Right ventricle myocardium inferior (tissue), 1 donor: ENCODE measurements around the gene ZMYM2. TPM values are rescaled to one million over a fixed set of nuclear protein-coding genes. Genes with fewer than 3 reads are reported as not detected.
A peak's percentile ranks its signal among the peaks of the same experiment; 100 is the strongest.
"Not testable (repeated sequence)": the region's sequence is repeated elsewhere in the genome, so short reads cannot be mapped to it uniquely, and the experiment has no call there.

Experiments
- ATAC-seq: fragments of 200-7000 bp; cut with Tn5 transposase; one replicate; pipeline ENCODE4 v1.9.1; 2020; ENCODE audit warnings: mild to moderate bottlenecking, moderate library complexity
- DNase-seq: peaks from one replicate; pipeline ENCODE4 v3.0.0; 2021; ENCODE audit errors: missing footprints
- intact Hi-C: fragments of 100-400 bp; cut with DNase I; formaldehyde crosslinking; loops from one replicate; pipeline ENCODE4 v1.11.0; 2022
- long read RNA-seq: library from polyadenylated mRNA; unstranded; transcript quantifications from one replicate; pipeline ENCODE4 v2.0.0, GENCODE V29; 2021
- total RNA-seq: library from RNA; stranded (reverse); fragmentation: NEBNext Ultra II Directional; extraction: Animal tissue kit (Norgen Biotek cat#: 25700); gene quantifications from one replicate; pipeline ENCODE4 v1.2.1, GENCODE V29; 2021
- donor health status: DM: no; HTN: yes; CAD: no; lungs with severe emphysema.

ZMYM2 gene
- total RNA-seq, result 50.3 TPM
- long read RNA-seq, full-length matches to known transcripts, result 2 of 9 reads
- long read RNA-seq, partial matches to known transcripts, result 2 of 9 reads
- long read RNA-seq, other reads (novel, unspliced or antisense), result 5 of 9 reads

GRCh38 chr13:19958155-19959111 lies at the start of gene ZMYM2:
Gene ZMYM2 (plus strand): TSS chr13:19958727. CDS start chr13:19993073, 34,346 bp downstream.
- intact Hi-C loops, result loop anchor here (1.0 to 5.0 kb wide), 3 partner anchors 95 to 326 kb away; partner anchors contain the start of genes MPHOSPH8, PSPC1 and ZMYM5
- DNase-seq, result peak; percentile 99
- peak; percentile 97 for ATAC-seq

DNA sequence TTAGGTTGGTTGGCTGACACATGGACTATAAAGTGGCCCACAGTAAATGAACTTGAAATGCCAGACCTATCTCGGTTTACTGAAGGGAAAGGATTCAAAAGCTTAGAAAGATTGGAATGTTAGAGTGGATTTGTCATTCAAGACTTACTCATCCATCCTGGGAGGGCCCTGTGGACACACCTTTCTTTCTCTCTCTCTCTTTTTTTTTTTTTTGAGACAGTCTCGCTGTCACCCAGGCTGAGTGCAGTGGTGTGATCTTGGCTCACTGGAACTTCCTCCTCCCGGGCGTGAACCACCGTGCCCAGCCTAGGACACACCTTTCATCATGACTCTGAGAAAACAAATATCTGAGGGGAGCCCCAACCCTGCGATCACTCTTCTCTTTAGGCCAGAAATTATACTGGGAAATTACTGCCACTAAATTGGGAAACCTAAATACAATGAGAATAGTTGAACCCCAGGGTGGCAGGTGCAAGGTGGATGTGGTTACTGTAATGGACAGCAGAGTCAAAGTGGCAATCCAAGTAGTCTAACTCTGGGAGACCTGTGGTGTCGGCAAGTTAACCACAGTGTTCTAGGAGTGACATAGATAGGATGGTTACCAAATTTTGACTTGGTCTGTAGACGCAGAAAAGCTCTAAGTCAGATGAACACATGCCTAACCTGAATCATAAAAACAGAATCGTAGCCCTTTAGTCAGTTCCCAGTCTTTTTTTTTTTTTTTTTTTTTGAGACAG lies 48.0 kb upstream of the ZMYM2 start:
- DNase-seq, result no peak
- no peak for ATAC-seq
- intact Hi-C loops, result no loop called here

DNA sequence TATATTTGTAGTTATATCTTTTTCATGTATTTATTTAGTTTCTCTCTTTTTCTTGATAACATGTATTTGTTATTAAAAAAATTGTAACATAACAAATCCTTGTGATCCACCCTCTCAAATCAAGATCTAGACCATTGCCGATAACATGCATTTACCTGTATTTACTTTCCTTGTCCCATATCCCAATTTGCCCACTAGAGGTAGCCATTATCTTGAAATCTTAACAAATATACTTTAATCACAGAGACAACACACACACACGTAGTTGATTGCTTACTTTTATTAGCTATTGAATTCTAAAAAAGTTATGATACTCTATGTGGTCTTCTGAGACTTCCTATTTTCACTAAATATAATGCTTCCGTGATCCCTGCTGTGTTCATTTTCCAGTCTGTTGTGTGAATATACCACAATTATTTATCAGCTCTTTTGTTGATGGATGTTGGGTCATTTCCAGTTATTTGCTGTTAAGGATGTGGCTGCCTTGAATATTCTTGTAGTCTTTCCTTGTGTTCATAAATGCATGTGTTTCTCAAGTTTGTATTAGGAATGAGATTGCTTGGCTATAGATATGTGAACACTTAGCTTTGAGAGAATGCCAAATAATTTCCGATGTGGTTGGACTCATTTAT lies 31.3 kb upstream of the ZMYM2 start:
- no peak for DNase-seq
- intact Hi-C loops, result no loop called here
- ATAC-seq, result no peak

GRCh38 chr13:19940106-19940505 lies 18.4 kb upstream of the ZMYM2 start:
- no peak for DNase-seq
- intact Hi-C loops, result no loop called here
- ATAC-seq, result no peak

GRCh38 chr13:19950374-19950773 lies 8.2 kb upstream of the ZMYM2 start:
- intact Hi-C loops, result no loop called here
- no peak for DNase-seq

DNA sequence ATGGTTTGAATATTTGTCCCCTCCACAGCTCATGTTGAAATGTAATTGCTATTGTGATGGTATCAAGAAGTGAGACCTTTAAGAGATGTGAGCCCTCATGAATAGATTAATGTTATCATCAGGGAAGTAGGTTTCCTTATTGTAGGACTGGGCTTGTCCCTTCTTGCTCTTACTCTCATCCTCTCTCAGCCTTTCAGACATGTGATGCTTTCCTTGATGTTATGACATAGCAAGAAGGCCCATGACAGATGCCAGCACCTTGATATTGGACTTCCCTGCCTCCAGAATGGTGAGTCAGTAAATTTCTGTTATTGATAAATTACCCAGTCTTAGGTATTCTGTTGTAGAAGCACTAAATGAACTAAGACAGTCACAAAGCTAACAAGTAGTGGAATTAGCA lies 5.7 kb upstream of the ZMYM2 start:
- DNase-seq (no peak), ATAC-seq (no peak)
- intact Hi-C loops, result no loop called here

More at GRCh38 chr13:19950374-19950773, 8.2 kb upstream of the ZMYM2 start:
- ATAC-seq, result no peak

DNA sequence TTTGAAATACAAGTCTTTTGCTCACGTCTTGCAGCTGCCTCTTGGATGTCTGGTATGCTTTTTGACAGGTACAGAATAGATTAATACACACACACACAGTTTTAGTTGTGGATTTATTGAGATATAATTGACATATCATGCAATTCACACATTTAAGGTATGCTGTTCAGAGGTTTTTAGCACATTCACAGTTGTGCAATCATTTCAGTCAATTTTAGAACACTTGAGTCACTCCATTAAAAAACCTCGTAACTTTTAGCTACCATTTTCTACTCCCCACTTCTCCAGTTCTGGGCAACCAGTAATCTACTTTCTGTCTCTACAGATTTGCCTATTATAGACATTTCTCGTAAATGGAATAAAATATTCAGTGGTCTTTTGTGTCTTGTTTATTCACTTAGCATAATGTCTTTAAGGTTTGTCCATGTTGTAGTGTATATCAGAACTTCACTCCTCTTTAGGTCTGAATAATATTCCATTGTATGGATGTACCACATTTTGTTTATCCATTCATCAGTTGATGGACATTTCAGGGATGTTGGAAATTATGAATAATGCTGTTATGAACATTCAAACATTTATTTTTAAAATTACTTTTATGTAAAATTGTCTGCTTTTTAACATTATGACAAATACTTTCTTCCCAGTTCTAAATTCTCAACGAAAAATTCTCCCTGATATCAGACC lies 2.5 kb upstream of the ZMYM2 start:
- intact Hi-C loops, result loop anchor here (5.0 kb wide), 1 partner anchor 324 kb away; the partner anchor contains the start of gene MPHOSPH8
- DNase-seq (no peak), ATAC-seq (no peak)

DNA sequence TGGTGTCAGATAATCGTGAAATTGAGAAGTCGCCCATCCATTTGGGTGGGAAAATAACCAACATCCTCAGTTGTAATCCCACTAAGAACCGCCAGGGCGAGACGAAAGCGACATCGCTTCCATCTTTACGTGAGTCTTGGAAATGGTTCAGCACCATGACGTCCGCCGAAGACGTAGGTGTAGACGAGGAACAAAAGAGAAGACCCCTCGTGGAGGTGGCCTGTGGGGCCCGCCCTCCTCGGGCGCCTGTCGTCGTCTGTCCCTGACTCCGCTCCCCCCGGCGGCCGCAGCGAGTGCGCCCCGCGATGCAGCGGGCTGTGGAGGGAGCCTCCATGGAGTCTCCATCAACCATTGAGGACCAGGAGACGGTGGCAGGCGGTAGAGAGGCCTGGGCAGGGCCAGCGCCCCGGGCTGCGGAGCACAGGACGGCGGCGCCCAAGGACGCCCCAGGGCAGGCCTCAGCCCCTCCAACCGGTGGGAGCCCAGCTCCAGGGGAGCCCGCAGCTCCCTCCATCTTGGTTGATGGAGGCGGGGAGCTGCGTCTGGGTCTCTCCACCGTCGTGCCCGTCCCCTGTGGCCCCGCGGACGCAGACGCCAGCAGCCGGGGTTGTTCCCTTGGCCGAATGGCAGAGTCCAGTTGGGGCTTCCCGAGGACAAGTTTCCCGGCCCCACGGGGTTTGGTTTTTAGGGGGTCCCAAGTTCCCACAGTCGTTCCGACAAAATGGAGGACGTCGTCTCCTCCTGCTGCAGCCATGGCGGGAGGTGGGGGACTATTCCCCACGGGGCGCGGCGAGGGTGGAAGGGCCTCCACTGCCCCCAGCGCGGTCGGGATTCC lies 990 bp upstream of the ZMYM2 start:
- peak; percentile 6 for ATAC-seq
- DNase-seq, result peak; percentile 88
- intact Hi-C loops, result loop anchor here (1.0 to 5.0 kb wide), 3 partner anchors 94 to 325 kb away; partner anchors contain the start of genes MPHOSPH8, PSPC1 and ZMYM5

DNA sequence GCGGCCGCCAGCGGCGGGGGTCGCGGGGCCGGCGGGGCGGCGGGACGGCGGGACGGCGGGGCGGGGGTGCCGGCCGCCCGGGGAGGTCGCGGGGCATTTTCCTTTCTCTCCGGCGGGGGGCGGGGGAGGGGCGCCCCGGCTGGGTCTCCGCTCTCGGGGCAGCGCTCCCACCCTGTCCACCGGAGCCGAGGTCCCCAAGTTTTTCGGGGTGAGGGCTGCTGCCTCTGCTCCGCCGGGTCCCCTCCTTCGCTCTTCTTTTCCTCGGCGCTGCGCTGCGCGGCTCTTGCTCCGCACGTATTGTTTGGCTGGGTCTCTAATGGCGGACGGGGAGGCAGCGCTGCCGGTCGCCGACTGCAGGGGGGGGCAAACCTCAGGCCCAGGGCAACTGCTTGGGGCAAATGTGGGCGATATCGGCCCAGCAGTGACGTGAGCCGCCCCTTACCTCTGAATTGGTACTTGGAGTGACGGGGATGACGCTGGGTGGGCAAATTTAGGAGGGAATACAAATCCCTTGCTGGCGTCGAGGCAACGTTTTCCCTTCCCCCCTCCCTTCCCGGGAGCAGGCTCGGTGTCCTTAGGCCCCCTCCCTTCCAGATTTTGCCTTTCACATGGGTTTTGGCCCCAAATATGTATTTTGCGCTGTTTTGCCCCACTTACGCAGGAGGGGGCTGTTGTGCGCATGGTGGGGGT lies 759 bp downstream of the ZMYM2 start:
- intact Hi-C loops, result loop anchor here (5.0 kb wide), 1 partner anchor 327 kb away; the partner anchor contains the start of gene MPHOSPH8
- ATAC-seq (no peak), DNase-seq (peak; percentile 83)

DNA sequence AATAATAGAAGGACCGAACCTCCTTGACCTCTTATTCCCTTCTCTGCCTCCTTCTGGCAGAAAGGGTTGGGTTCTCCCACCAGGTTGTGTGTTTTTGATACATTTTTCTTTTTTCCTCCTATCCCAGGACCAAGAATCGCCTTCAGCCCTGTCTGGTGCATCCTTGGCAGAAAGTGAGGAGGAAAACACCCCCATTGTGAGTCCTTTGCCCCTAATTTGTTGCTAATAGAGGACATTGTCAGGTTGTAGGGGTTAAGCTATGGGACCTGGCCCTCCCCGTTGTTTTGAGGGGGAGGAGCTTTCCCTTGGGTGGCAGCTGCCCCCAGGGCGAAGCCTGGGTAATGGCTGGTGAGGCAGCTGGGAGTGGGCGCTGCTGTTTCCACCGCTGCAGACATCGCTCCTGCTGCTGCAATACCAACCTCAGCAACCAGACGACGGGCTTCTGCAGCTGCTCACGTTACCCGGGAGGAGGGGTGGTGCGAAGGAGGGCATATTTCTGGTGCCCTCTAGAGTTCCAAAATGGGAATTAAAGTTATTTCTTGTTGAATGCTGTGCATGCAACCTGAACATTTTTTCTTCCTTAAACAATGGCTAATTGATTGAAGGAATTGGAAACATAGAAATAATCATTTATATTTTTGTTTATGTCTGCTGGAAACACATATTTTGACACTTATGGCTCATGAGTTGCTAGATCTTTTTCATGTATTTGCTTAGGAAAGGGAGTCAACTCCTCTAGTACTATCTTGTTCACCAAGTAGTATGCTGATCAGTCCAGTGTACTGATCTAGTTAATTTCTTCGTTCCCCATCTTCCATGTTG lies 1.5 kb downstream of the ZMYM2 start:
- intact Hi-C loops, result loop anchor here (5.0 kb wide), 1 partner anchor 328 kb away; the partner anchor contains the start of gene MPHOSPH8
- DNase-seq (peak; percentile 92), ATAC-seq (peak; percentile 49)

DNA sequence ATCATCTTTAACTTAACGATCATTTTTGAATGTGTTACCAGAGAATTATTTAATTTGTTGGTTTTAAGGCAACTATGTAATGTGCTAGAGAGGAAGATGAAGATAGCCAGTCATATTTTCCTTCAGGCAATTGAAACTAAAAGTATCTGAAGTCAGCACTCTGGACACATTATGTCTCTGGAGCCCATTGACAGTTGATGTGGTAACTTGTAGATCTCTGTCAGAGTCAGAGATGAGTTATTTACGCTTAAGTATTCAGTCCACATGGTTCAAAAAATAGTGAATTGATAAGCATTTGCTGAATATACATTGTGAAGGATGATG lies 2.1 kb downstream of the ZMYM2 start:
- ATAC-seq (no peak), DNase-seq (no peak)
- intact Hi-C loops, result no loop called here

- intact Hi-C loops, result no loop called here
- DNase-seq (no peak), ATAC-seq (no peak)
Observed at GRCh38 chr13:19961489-19961888, 3.0 kb downstream of the ZMYM2 start.

- intact Hi-C loops, result no loop called here
Observed at GRCh38 chr13:19961924-19962323, 3.4 kb downstream of the ZMYM2 start.

GRCh38 chr13:19962894-19963293 lies 4.4 kb downstream of the ZMYM2 start:
- DNase-seq (no peak), ATAC-seq (no peak)
- intact Hi-C loops, result no loop called here

More at GRCh38 chr13:19961924-19962323, 3.4 kb downstream of the ZMYM2 start:
- DNase-seq (no peak), ATAC-seq (no peak)

- intact Hi-C loops, result no loop called here
- DNase-seq (no peak), ATAC-seq (no peak)
Observed at GRCh38 chr13:19967621-19968020, 9.1 kb downstream of the ZMYM2 start.

DNA sequence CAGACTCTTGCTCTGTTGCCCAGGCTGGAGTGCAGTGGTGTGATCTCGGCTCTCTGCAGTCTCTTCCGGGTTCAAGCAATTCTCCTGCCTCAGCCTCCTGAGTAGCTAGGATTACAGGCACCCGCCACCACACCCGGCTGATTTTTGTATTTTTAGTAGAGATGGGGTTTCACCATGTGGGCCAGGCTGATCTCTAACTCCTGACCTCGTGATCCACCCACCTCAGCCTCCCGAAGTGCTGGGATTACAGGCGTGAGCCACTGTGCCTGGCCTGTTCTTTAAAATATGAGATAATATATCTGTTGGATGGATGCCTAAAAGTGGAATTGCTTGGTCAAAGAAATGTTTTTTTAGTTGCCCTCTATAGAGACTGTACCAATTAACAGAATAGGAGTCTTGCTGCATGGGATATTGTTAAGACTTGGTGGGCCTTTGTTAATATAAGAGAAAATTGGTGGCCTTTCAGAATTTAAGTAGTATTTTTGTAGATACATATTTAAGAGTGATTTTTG lies 16.0 kb downstream of the ZMYM2 start:
- DNase-seq, intact Hi-C loops, ATAC-seq: not testable (repeated sequence)
